Activated T-cell treated with anti-CD3 and anti-CD28 coated beads, Interleukin-2, amount 50 U/mL, for 72 hours (primary cell): ENCODE data around the gene MAP3K7CL. TPM values are rescaled to one million over a fixed set of nuclear protein-coding genes. Genes with fewer than 3 reads are reported as not detected.

ENCODE experiments used
- ATAC-seq, 2 donors: fragments of 150-1000 bp; cut with Tn5 transposase; replicated peaks in 1 of 2; 2 replicates each; pipeline ENCODE4 v1.10.0; 2021; ENCODE audit warnings: moderate library complexity in 2 of 2, mild to moderate bottlenecking in 1 of 2
- DNase-seq, 2 donors: peaks; one replicate each; pipeline ENCODE4 v3.0.0; 2021 to 2022; ENCODE audit warnings: mixed read lengths in 1 of 2
- H3K27ac Mint-ChIP-seq: one replicate; pipeline ENCODE4 v1.8.0; 2022; ENCODE audit warnings: mild to moderate bottlenecking, moderate library complexity, mixed read lengths
- H3K27me3 Mint-ChIP-seq: one replicate; pipeline ENCODE4 v1.8.0; 2022; ENCODE audit warnings: low read depth, mixed read lengths
- H3K36me3 Mint-ChIP-seq, 2 donors: one replicate each; pipeline ENCODE4 v1.8.0; 2022; ENCODE audit warnings: mixed read lengths in 2 of 2, mild to moderate bottlenecking in 1 of 2; ENCODE audit not compliant: insufficient read depth in 2 of 2
- H3K4me1 Mint-ChIP-seq: one replicate; pipeline ENCODE4 v1.8.0; 2022; ENCODE audit warnings: low read depth, mixed read lengths
- H3K4me3 Mint-ChIP-seq, 2 donors: one replicate each; pipeline ENCODE4 v1.8.0; 2022; ENCODE audit warnings: mild to moderate bottlenecking in 2 of 2, mixed read lengths in 2 of 2, moderate library complexity in 2 of 2
- H3K9me3 Mint-ChIP-seq, 2 donors: one replicate each; pipeline ENCODE4 v1.8.0; 2022; ENCODE audit warnings: mixed read lengths in 2 of 2
- total RNA-seq, 2 donors: library from RNA; stranded (reverse); gene quantifications; one replicate each; pipeline ENCODE4 v1.2.3, GENCODE V29; 2022

MAP3K7CL gene, protein sequence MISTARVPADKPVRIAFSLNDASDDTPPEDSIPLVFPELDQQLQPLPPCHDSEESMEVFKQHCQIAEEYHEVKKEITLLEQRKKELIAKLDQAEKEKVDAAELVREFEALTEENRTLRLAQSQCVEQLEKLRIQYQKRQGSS
- total RNA-seq = 10 to 100 TPM in 1 of 2 donors, 1 to 10 TPM in 1; 9.6 to 10.3 TPM

DNA sequence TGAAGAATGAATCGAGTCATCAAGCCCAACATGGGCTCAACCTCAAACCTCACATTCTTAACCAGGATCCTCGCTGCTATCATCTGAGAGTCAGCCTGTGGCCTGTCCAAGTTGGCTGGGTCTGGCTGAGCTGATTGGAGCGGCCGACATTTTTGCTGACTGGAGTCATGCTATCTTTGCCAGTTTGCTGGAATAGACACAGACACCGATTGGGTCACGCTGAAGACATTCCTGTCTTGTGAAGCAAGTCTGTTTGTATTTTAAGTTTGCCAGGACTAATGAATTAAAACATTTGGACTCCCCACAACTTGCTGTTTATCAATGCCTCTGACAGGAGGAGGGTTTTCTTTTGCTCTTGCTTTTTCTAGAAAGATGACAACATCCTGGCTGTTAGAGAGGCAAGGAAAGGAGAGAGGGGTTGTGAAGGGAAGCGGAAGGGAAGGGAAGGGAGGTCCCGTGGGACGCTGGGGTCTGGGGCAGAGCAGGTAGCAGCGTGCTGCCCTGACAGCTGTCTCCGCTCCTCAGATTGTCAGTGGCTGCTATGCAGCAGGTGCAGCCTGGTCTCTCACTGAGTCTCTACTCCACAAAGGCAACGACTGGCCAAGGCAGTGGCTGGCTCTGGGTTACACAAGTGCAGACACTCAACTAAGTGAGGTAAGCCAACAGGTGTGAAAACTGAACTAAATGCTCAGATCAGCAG lies at the start of gene MAP3K7CL:
Gene MAP3K7CL (plus strand): TSS at position 375 of the 700 bp plus-strand sequence. CDS start 2,701 bp downstream, outside the sequence.
- H3K27me3 Mint-ChIP-seq = no peaks in the 10 kb centered on the region
- no peak within 1 kb of the TSS for H3K4me3 Mint-ChIP-seq
- ATAC-seq (no peak), DNase-seq (no peak)
- peaks cover 7% of the 10 kb centered on the region for H3K4me1 Mint-ChIP-seq
- peaks cover 0 to 2% of the 10 kb centered on the region in 2 donors for H3K36me3 Mint-ChIP-seq
- peaks cover 0 to 2% of the 10 kb centered on the region in 2 donors for H3K9me3 Mint-ChIP-seq
- H3K27ac Mint-ChIP-seq = no peak within 1 kb of the TSS

DNA sequence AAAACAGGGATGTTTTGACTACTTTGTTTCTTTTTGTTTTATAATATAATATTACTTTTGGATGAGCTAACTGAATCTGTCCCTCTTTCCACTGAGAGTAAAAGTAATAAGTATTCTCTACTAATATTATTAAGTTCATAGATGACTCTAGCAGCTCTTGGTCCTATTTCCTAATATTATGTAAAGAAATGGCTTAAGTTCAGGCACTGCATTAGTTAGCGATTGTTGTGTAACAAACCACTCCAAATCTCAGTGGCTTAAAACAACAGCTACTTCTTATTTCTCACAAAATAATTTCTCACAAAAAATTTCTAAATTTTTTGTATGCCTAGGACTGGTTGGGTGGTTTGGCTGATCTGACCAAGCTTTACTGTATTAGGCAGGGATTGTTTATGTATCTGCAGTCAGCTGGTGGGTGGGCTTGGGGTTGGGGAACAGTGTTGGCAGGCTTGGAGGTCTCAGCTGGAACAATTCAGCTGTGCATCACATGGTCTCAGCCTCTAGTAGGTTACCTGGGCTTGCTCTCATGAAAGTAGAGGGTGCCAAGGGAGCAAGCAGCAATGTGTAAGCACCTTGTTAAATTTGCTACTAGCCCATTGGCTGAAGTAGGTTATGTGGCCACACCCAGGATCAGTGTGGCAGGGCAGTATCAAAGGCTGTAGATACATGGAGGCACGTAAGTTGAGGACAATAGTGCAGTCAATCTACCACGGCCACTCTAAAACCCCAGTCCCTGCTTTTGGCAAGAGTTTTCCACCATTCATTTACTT lies 48.2 kb upstream of the MAP3K7CL start:
- Mint-ChIP-seq H3K27ac (no peak overlapping the region), H3K4me3 (no peak overlapping the region), H3K9me3 (peaks cover 0 to 2% of the 10 kb centered on the region in 2 donors), H3K4me1 (peaks cover 34% of the 10 kb centered on the region), H3K27me3 (no peaks in the 10 kb centered on the region), H3K36me3 (peaks cover 0 to 2% of the 10 kb centered on the region in 2 donors)
- ATAC-seq = no peak
- no peak for DNase-seq

DNA sequence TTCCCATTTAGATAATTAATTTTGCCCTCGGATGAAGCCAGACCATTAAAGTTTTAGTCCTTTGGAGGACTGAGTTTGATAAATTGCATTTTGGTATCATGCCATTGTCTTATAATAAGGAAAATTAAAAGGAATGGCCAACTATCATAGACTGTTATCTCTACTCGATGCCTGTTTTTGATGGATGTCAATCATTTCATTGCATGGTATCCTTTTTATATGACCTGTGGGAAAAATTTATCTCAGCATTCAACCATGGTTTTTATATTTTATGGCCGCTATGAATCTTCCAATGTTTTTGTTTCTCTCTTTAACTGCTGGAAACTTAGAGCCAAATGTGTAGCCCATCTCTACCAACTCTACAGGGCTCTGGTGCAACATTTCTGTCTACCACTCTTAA lies 47.1 kb upstream of the MAP3K7CL start:
- no peak overlapping the region for H3K4me3 Mint-ChIP-seq
- H3K27ac Mint-ChIP-seq = peak overlapping the region; percentile 33
- DNase-seq (no peak), ATAC-seq (no peak)
- no peaks in the 10 kb centered on the region for H3K27me3 Mint-ChIP-seq
- peaks cover 0 to 2% of the 10 kb centered on the region in 2 donors for H3K9me3 Mint-ChIP-seq
- peaks cover 0 to 2% of the 10 kb centered on the region in 2 donors for H3K36me3 Mint-ChIP-seq
- H3K4me1 Mint-ChIP-seq = peaks cover 34% of the 10 kb centered on the region

DNA sequence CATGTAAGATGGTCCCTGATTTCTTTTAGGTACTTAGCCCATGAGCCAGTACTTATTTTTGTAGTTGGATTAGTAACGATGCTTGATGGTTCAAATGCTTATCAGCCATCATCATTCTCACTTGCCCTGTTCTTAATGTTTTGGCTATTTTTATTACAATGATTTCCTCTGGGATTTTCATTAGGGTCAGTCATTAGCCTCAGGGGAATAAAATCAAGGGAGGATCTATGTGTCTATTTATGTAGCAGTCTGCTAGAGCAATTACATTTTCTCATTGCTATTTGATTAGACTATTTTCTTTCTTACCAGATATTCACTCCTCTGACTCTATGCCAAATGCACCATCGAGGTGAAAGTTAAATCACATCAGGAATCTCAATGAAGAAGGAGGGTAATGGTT lies 46.1 kb upstream of the MAP3K7CL start:
- DNase-seq (no peak), ATAC-seq (no peak)
- Mint-ChIP-seq H3K4me1 (peaks cover 25% of the 10 kb centered on the region), H3K4me3 (no peak overlapping the region), H3K9me3 (no peaks in the 10 kb centered on the region), H3K36me3 (peaks cover 0 to 2% of the 10 kb centered on the region in 2 donors), H3K27ac (no peak overlapping the region), H3K27me3 (no peaks in the 10 kb centered on the region)

DNA sequence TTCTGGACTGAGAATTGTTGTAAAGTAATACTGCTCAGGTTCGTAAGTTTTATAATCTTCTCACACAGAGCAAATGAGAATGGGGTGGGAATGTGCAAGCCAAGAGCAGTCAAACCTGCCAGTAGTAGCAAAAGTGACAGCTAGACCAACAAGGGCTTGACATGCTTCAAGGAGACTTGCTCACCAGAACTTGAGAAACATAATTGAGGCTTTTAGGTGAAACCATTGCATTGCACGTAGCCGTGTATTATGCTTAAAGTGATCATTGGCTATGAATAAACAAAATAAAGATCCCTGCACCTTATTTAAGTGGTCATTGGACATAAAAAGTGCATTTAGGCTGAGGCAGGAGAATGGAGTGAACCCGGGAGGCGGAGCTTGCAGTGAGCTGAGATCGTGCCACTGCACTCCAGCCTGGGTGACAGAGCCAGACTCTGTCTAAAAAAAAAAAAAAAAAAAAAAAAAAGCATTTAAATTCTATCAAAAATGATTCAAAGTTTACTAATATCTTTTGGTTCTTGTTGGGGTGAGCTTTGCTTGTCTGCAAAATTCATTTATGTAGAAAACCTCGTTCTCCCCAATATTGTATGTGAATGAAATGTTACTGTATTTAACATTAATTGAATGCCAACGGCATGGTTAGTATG lies 45.2 kb upstream of the MAP3K7CL start:
- ATAC-seq (no peak), DNase-seq (no peak)
- Mint-ChIP-seq H3K4me1 (peaks cover 22% of the 10 kb centered on the region), H3K27ac (no peak overlapping the region), H3K36me3 (peaks cover 0 to 2% of the 10 kb centered on the region in 2 donors), H3K9me3 (no peaks in the 10 kb centered on the region), H3K27me3 (no peaks in the 10 kb centered on the region), H3K4me3 (no peak overlapping the region)

DNA sequence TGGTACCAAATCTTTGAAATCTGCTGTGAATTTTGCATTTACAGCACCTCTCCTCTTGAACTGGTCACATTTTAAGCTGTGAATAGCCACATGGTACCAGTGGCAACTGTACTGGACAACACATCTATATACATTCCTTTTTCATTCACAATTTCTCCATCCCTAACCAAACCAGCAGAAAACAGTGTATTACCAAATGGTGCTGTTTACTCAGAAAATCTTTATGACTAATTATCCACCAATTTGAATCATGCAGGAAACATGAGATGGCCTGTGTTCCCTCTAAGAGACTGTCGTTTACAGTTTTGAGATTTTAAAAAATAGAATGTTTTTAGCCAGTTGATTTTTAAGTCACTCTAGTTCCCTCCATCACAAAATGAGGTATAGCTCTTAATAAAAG lies 39.4 kb upstream of the MAP3K7CL start:
- peak overlapping the region; percentile 13 for H3K27ac Mint-ChIP-seq
- H3K9me3 Mint-ChIP-seq = no peaks in the 10 kb centered on the region
- ATAC-seq = peak; percentile 66 to 69
- peaks cover 0 to 9% of the 10 kb centered on the region in 2 donors for H3K36me3 Mint-ChIP-seq
- peak overlapping the region in 1 of 2 donors; percentile 6 for H3K4me3 Mint-ChIP-seq
- H3K4me1 Mint-ChIP-seq = peaks cover 41% of the 10 kb centered on the region
- peaks cover 2% of the 10 kb centered on the region for H3K27me3 Mint-ChIP-seq
- no peak for DNase-seq

DNA sequence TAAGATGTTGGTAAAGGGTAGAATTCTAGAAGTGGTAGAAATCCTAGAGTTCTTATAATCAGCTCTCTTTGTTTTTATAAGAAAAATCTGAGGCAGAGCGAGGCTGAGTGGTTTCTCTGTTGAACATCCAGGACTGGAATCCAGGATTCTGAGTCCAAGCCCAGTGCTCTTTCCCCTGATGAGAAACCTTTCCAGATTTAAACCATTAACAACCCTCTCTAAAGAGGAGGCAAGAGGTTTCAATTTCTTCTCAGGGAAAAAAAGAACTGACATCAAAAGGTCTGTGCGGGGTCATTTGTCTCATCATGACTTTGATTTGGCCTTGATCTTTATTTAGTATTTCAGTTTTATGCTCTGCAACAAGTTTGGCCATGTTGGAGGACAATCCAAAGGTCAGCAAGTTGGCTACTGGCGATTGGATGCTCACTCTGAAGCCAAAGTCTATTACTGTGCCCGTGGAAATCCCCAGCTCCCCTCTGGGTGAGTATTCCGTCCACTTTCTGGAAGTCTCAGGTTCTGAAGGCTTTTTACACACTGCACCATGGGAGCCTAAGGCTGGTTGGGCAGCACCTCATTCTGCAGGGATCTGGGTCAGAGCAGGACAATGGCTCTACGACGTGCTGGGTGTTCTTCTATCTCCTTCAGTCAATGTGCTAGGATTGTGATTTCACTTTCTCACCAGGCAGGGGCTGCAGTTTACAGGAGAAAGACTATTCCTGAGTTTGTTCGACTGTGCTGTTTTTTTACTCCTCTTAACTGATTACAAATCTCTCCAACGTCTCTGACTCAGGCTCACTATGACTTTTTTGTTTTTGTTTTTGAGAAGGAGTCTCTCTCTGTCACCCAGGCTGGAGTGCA lies 38.1 kb upstream of the MAP3K7CL start:
- Mint-ChIP-seq H3K36me3 (peaks cover 0 to 6% of the 10 kb centered on the region in 2 donors), H3K27me3 (peaks cover 12% of the 10 kb centered on the region), H3K9me3 (no peaks in the 10 kb centered on the region), H3K4me3 (peak overlapping the region; percentile 13 to 43), H3K4me1 (peaks cover 41% of the 10 kb centered on the region), H3K27ac (no peak overlapping the region)
- ATAC-seq (peak; percentile 66 to 71), DNase-seq (no peak)

DNA sequence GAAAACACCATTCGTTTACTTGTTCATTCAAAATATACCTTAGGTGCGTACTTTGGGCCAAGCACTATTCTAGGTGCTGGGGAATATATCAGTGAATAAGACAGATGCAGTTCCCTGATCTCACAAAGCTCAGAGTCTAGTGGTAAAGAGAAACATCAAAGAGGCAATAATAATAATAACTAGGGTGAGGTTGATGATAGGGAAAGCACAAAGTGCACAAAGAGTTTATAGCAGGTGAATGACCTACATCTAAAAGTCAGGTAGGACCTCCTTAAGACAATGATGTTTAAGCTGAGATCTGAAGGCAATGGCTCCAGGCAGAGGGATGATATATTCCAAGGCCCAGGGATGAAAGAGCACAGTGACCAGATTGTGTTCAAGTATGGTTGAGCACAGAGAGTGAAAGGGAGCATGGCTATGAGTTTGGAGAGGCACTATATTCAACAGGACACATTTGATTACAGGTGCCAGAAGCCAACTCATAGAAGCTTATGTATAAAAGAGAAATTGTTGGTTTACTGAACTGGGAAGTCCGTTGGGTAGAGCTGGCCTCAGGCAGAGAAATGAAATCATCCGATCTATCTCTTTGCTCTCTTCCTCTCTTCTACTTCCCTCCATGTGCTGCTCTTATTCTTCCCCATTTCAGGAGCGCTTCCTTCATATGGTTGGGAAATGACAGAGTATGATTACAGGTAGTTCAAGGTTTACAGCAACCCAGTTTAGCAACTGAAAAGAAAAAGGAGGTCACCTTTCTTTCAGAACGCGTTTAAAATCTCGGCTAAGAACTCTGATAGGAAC lies 34.0 kb upstream of the MAP3K7CL start:
- H3K27me3 Mint-ChIP-seq = peaks cover 12% of the 10 kb centered on the region
- peaks cover 1 to 4% of the 10 kb centered on the region in 2 donors for H3K36me3 Mint-ChIP-seq
- H3K4me3 Mint-ChIP-seq = no peak overlapping the region
- H3K27ac Mint-ChIP-seq = no peak overlapping the region
- no peak for ATAC-seq
- DNase-seq = no peak
- H3K9me3 Mint-ChIP-seq = no peaks in the 10 kb centered on the region
- peaks cover 23% of the 10 kb centered on the region for H3K4me1 Mint-ChIP-seq

DNA sequence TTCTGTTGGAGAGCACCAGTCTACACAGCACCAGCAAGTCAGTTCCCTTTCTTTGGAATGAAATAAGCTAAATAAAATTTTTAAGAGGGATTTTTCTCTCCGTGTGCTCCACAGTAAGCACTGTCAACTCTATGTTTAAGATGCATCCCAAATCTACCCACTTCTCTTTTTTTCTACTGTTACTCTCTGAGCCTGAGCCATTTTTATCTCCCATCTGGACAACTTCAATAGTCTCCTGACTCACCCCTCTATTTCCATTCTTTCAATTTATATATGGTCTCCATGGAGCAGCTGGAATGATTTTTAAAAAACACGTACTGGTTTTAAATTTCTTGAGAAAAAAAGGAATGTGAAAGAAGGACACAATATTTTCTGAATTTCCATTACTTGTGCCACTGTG lies 32.3 kb upstream of the MAP3K7CL start:
- ATAC-seq (no peak), DNase-seq (no peak)
- H3K4me3 Mint-ChIP-seq = no peak overlapping the region
- H3K4me1 Mint-ChIP-seq = peaks cover 9% of the 10 kb centered on the region
- no peaks in the 10 kb centered on the region for H3K9me3 Mint-ChIP-seq
- peaks cover 0 to 1% of the 10 kb centered on the region in 2 donors for H3K36me3 Mint-ChIP-seq
- H3K27me3 Mint-ChIP-seq = peaks cover 12% of the 10 kb centered on the region
- no peak overlapping the region for H3K27ac Mint-ChIP-seq

DNA sequence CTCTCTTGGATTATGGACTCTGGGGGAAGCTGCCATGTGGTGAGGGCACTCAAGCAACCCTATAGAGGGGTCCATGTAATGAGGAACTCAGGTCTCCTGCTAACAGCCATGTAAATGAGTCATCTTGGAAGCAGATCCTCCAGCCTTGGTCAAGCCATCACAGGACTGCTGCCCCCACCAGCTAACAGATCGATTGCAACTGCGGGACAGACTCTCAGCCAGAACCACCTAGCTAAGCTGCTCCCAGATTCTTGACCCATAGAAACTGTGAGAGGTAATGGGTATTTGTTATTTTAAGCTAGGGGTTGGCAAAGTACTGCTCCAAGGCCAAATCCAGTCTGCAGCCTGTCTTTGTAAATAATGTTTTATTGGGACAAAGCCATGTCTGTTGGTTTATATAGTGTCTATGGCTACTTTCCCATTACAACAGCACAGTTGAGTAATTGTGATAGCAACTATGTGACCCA lies 27.6 kb upstream of the MAP3K7CL start:
- H3K9me3 Mint-ChIP-seq = no peaks in the 10 kb centered on the region
- H3K4me1 Mint-ChIP-seq = peaks cover 9% of the 10 kb centered on the region
- ATAC-seq = no peak
- no peak overlapping the region for H3K27ac Mint-ChIP-seq
- no peak for DNase-seq
- H3K36me3 Mint-ChIP-seq = peaks cover 0 to 1% of the 10 kb centered on the region in 2 donors
- no peak overlapping the region for H3K4me3 Mint-ChIP-seq
- no peaks in the 10 kb centered on the region for H3K27me3 Mint-ChIP-seq

DNA sequence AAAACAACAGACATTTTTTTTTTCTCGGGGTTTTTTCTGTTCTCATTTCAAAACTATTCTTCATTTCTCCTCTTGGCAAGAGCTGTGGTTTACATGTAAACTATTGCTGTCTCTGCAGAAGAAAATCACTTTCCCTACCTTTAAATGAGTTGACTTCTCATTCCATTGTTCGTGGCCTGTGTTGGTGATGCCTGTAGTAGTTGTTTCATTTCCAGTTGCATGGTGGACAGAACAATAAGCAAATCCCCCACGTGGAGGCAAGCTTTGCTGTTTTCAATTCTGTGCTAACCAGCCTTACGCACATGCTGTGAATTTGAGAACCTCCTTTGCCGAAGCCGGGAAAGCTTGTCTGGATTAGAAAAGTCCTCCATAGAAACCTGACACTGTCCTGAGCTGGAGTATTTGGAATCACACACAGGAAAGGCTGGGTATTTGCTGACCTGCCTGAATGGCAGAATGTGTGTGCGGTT lies 26.2 kb upstream of the MAP3K7CL start:
- Mint-ChIP-seq H3K27ac (no peak overlapping the region), H3K27me3 (no peaks in the 10 kb centered on the region), H3K4me1 (peaks cover 9% of the 10 kb centered on the region), H3K36me3 (peaks cover 0 to 1% of the 10 kb centered on the region in 2 donors), H3K9me3 (no peaks in the 10 kb centered on the region), H3K4me3 (no peak overlapping the region)
- ATAC-seq (peak; percentile 69 to 91), DNase-seq (peak in 1 of 2 donors; percentile 3)
